KMS-11 (cell line): Measurements from ENCODE around the gene TTC4.
A peak's percentile ranks its signal among the peaks of the same experiment; 100 is the strongest.

Experiments
- H2AFZ ChIP-seq: fragments of 200-600 bp; sonication (generic); 2 replicates; pipeline ENCODE4 v1.6.1; 2016; ENCODE audit warnings: antibody characterized with exemption, mixed run types, low read depth
- H3K27ac ChIP-seq: fragments of 200-600 bp; sonication (generic); 2 replicates; pipeline ENCODE4 v1.6.1; 2016; ENCODE audit warnings: mild to moderate bottlenecking, mixed run types
- H3K27me3 ChIP-seq: fragments of 200-600 bp; sonication (generic); 2 replicates; pipeline ENCODE4 v1.6.1; 2017; ENCODE audit warnings: mild to moderate bottlenecking, low read depth, mixed run types, moderate library complexity; ENCODE audit not compliant: insufficient read depth
- H3K36me3 ChIP-seq: fragments of 200-600 bp; sonication (generic); 2 replicates; pipeline ENCODE4 v1.6.1; 2017; ENCODE audit warnings: mild to moderate bottlenecking, mixed run types; ENCODE audit not compliant: insufficient read depth
- H3K4me1 ChIP-seq: fragments of 200-600 bp; sonication (generic); 2 replicates; pipeline ENCODE4 v1.6.1; 2016; ENCODE audit warnings: mild to moderate bottlenecking, low read depth, mixed run types; ENCODE audit not compliant: poor library complexity, severe bottlenecking
- H3K4me2 ChIP-seq: fragments of 200-600 bp; sonication (generic); 2 replicates; pipeline ENCODE4 v1.7.0; 2016; ENCODE audit warnings: mild to moderate bottlenecking, mixed run types
- H3K4me3 ChIP-seq: fragments of 200-600 bp; sonication (generic); IDR thresholded peaks from 2 replicates; pipeline ENCODE4 v1.6.1; 2017; ENCODE audit warnings: low read depth, low read length, mixed read lengths; ENCODE audit not compliant: insufficient read depth
- H3K79me2 ChIP-seq: fragments of 200-600 bp; sonication (generic); 2 replicates; pipeline ENCODE4 v1.6.1; 2016; ENCODE audit warnings: low read depth, mixed run types; ENCODE audit not compliant: insufficient read depth
- H3K9ac ChIP-seq: fragments of 200-600 bp; sonication (generic); 2 replicates; pipeline ENCODE4 v1.6.1; 2016; ENCODE audit warnings: mild to moderate bottlenecking, mixed run types
- H4K20me1 ChIP-seq: fragments of 200-600 bp; sonication (generic); 2 replicates; pipeline ENCODE4 v1.6.1; 2016; ENCODE audit warnings: mild to moderate bottlenecking, mixed run types; ENCODE audit not compliant: insufficient read depth
- TF ChIP-seq, protein P1 (sequence below): fragments of 200-600 bp; sonication (generic); conservative IDR thresholded peaks from 2 replicates; pipeline ENCODE4 v1.6.1; 2017; ENCODE audit warnings: low read depth, mild to moderate bottlenecking, antibody characterized with exemption, low read length, moderate library complexity, mixed read lengths

TTC4 gene

GRCh38 chr1:54671985-54672608, 43.6 kb upstream of the TTC4 start:
- H3K4me3 ChIP-seq, result no peak overlapping the region
- H3K4me2 ChIP-seq, result no peak overlapping the region
- H3K4me1 ChIP-seq, result peaks cover 4% of the 10 kb centered on the region
- peak overlapping the region; percentile 27; the same call in 1 of the 2 replicates for H2AFZ ChIP-seq
- no peak overlapping the region for H3K9ac ChIP-seq
- no peaks in the 10 kb centered on the region for H3K79me2 ChIP-seq
- H3K27me3 ChIP-seq, result no peaks in the 10 kb centered on the region
- no peak overlapping the region for H3K27ac ChIP-seq
- TF ChIP-seq, protein P1, sequence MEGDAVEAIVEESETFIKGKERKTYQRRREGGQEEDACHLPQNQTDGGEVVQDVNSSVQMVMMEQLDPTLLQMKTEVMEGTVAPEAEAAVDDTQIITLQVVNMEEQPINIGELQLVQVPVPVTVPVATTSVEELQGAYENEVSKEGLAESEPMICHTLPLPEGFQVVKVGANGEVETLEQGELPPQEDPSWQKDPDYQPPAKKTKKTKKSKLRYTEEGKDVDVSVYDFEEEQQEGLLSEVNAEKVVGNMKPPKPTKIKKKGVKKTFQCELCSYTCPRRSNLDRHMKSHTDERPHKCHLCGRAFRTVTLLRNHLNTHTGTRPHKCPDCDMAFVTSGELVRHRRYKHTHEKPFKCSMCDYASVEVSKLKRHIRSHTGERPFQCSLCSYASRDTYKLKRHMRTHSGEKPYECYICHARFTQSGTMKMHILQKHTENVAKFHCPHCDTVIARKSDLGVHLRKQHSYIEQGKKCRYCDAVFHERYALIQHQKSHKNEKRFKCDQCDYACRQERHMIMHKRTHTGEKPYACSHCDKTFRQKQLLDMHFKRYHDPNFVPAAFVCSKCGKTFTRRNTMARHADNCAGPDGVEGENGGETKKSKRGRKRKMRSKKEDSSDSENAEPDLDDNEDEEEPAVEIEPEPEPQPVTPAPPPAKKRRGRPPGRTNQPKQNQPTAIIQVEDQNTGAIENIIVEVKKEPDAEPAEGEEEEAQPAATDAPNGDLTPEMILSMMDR, result peak; percentile 96
- H3K36me3 ChIP-seq, result no peaks in the 10 kb centered on the region
- no peaks in the 10 kb centered on the region for H4K20me1 ChIP-seq

DNA sequence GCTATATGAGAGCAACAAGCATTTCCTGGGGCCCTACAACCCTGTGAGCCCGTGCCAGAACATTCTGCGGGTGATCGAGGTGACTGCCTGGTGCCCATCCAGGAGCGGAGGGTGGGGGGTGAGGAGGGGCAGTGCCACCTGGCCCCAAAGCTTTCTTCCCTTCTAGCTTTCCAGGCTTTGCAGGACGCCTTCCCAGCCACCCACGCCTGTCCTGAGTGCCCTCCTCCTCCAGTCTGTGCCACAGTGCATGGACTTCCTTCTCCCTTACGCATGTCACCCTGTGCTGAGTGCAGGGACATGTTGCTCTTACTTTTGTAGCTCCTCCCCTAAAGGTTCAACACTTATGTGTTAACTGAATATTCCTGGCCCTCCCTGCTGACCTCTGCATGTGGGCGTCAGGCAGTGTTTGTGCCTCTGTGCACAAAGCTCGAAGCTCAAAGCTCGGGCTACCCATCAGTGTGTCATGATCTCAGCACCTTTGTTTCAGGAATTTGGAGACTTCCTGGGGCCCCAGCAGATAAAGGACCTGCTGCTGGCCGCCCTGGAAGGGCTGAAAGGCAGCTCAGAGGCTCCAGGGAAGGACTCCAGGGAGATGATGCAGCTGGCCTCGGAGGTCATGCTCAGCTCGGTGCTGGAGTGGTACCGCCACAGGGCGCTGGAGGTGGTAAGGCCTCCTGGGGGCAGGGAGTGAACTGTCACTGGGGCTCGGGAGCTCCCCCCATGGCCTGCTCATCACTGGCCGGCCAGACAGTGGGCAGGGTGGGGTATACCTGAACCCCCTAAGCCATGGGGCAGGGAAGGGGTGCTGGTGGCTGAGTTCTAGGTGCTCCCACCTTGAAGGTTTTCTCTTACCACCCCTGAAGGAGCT, 36.7 kb upstream of the TTC4 start:
- no peaks in the 10 kb centered on the region for H3K79me2 ChIP-seq
- H3K4me2 ChIP-seq, result no peak overlapping the region
- H4K20me1 ChIP-seq, result no peaks in the 10 kb centered on the region
- H3K27ac ChIP-seq, result no peak overlapping the region
- no peaks in the 10 kb centered on the region for H3K36me3 ChIP-seq
- H3K9ac ChIP-seq, result no peak overlapping the region
- H3K4me3 ChIP-seq, result no peak overlapping the region
- H2AFZ ChIP-seq, result no peak overlapping the region
- H3K27me3 ChIP-seq, result no peaks in the 10 kb centered on the region
- TF ChIP-seq, protein P1, result no peak
- H3K4me1 ChIP-seq, result no peaks in the 10 kb centered on the region

DNA sequence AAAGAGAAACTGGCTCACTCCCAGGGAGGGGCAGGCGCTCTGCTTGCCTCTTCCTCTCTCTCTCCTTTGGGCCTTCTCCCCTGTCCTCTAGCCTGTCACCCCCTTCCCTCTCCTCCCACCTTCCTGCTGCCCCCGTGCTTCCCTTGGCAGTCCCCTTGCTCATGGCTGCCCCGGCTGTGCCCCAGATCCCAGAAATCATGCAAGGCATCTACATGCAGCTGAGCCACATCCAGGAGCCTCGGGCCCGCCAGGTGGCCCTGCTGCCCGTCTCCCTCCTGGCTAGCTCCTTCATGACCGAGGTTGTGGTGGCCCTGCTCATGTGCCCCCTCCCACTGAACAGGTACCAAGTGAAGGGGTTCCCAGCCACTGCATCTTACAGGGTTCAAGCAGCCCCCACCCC, 36.0 kb upstream of the TTC4 start:
- Histone ChIP-seq H3K27me3 (no peaks in the 10 kb centered on the region), H4K20me1 (no peaks in the 10 kb centered on the region), H3K79me2 (no peaks in the 10 kb centered on the region), H2AFZ (no peak overlapping the region), H3K9ac (no peak overlapping the region), H3K36me3 (no peaks in the 10 kb centered on the region), H3K4me1 (no peaks in the 10 kb centered on the region), H3K27ac (no peak overlapping the region), H3K4me3 (no peak overlapping the region), H3K4me2 (no peak overlapping the region)
- TF ChIP-seq, protein P1, result no peak

DNA sequence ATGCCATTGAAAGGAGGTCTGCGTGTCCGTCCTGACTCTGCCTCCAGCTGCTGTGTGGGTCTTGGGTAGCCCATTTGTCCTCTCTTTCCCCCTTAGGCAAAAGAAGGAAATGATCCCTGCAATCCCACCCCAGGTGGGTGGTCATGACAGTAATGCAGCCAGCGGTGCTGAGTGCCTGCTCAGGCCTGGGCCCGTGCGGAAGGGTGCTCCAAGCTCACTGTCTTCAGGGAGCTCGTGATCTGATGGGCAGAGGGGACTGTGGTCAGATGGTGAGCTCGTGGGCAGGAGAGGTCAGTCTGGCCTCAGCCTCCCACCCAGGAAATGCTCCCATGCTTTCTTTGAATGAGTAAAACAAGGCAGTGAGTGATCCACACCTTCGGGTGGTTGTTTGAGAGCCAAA, 35.3 kb upstream of the TTC4 start:
- TF ChIP-seq, protein P1, result no peak
- Histone ChIP-seq H3K36me3 (no peaks in the 10 kb centered on the region), H3K27ac (no peak overlapping the region), H3K4me1 (no peaks in the 10 kb centered on the region), H3K79me2 (no peaks in the 10 kb centered on the region), H3K4me3 (no peak overlapping the region), H4K20me1 (no peaks in the 10 kb centered on the region), H3K27me3 (no peaks in the 10 kb centered on the region), H3K4me2 (no peak overlapping the region), H3K9ac (no peak overlapping the region), H2AFZ (no peak overlapping the region)
